GM19328 (cell line): ENCODE measurements around the gene NPHP4.

Experiments
- ATAC-seq: cut with Tn5 transposase; IDR thresholded peaks from one replicate; pipeline ENCODE4 v1.9.1; 2021; ENCODE audit warnings: mild to moderate bottlenecking, moderate library complexity; ENCODE audit not compliant: unreplicated experiment

NPHP4 gene

DNA sequence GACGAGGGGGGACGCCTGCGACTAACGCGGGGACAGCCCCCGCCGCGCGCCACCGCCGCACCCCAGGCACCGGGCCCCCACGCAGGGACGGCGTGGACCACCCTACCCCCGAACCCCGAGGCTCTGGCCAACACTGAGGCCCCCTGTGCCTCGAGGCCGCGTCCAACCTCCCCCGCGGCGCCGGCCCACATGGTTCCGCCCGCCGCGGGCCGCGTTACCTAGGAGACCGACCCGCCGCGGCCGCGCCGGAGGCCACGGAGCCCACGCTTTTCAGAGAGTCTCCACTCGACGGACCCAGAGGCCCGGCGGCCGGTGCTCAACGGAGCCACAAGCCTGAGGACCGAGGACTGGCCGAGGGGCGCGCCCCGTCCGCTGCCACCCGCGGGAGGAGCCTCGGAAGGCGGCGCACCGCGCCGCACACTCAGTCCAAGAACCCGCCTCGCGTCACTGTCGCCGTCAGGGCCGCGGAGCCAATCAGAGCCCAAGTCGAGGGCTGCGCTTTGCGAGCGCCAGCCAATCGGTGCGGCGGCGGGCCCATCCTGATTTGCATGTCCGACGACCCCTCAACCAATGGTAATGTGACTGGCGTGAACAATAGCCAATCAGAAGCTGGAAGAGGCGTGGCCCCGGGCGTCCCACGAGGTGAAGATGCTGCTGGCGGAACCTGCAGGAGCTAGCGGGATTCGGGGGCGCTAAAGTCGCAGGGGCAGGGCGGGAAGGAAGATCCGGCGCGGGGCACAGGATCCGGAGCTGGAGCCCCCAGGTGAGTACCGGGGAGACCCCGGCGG is at the start of gene NPHP4:
Gene NPHP4 (minus strand): TSS at position 400 of the 788 bp plus-strand sequence. CDS start 6,136 bp downstream, outside the sequence.
- ATAC-seq = peak; percentile 93

DNA sequence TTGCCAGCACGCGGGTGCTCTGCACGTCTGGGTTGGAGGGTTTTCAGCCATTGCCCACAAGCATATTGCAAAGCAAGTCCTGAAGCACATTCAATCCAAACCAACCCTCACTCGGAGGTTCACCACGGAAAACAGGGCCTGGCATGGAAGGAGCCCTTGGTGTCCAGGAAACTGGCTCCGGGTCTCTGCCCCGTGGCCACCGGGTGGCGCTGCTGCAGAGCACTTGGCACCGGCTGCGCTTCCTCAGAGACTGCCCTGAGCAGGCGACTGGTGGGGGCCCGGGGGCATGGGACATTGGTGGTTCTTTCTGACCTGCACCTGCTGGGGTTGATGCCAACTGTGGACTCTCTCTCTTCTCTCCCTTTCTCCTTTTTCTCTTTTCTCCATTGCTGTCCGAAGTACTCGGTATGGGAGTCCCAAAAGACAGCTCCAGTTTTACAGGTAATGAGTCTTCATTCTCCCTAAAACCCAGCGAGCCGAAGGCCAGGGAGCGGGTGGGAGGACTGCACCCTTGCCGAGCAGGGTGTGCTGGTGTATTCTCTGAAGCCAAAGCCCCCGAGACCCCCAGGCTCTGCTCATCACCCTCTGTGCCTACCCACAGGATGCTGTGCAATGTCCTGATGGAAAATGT is 49.3 kb upstream of the NPHP4 start:
- no peak for ATAC-seq

DNA sequence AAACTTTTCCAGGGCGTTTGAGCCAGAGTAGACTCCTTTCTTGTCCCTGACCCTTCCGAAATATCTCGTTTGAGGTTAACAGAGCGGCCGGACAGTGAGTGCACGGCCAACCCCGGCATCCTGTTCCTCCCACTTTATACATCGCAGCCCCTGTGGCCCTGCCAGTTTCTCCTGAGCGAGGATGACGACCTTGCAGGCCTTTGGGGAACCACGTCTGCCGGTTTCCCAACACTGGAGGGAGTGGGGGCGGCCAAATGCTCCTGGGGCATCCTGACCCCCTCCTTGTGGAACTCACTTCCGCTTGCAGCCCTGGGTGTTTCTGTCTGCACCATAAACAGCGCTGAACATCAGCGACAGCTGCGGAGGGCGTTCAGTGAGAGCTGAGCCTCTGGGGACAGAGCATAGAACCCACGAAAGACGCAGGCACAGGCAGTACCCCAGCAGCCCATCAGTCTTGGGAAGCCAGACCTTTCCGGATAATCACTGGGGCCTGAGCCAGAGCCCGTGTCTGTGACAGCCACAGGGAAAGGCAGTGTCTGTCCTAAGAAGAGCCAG is 48.7 kb upstream of the NPHP4 start:
- no peak for ATAC-seq

DNA sequence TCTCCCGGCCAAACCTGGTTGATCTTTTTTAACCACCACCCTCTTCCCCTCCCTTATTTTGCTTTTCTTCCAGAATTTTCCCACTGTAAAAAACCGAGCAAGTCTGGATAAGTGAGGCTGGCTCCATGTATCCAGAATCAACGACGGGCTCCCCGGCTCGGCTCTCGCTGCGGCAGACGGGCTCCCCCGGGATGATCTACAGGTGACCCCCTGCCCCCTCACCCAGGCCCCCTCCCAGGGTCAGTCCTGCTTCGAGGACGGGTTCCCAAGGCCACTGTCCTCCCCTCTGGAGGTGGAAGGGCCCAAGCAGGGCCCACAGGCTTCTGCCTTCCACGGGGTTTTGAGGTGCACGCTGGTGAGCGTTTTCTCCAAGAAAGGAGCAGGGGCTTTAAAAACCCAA is 48.2 kb upstream of the NPHP4 start:
- no peak for ATAC-seq

DNA sequence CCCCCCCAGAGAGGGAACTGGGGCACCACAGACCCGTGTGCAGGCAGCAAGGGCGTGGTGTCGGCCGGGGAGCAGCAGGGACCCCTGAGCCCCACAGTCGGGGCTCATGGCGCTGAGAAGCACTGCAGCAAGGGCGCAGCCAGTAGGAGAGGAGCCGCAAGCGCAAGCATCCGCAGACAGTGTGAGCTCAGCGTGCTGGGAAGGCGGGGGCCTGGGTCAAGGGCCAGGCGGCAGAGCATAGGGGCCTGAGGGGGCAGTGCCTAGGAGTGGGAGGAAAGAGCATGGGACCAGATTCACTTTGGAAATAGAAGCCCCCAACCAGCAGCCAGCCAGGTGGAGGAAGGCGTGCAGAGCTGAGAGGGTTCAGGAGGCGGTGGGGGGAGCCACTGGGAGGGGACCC is 46.8 kb upstream of the NPHP4 start:
- ATAC-seq = no peak

DNA sequence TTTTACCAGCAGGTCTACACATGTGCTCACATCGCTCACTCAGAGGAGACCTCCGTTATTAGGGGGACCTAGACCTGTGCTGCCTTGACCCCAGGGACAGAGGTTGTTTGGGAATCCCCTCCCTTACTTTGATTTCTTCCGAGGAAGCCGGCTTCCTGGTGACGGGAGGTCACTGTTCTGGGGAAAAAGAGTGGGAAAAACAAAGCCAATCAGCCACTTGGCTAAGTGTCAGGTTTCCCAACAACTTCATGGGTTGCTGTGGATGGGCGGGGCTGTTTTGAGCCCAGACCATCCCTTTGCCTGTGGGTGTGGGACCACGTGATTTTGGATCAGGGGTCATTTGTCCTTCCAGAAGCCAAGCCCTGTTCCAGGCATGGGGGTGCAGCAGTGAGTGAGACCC is 46.4 kb upstream of the NPHP4 start:
- ATAC-seq = no peak

DNA sequence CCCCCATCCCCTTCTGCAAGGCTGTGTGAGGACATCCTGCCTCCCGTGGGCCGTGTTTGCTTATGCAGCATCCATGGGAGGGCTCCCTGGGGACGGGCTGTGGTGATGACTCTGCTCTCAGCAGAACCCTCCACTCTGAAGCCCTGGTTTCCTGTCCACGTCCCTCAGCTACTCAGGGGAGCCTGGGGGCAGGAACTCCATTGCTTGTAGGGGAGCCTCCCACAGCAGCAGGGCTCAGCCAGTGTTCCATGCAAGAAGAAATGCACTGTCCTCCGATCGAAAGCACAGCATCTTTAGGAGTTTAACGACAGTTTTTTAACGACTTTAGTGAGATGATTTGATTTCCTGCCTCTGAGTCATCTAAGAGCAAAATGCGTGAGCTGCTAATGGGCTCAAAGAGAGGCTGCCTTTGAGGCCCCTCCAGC is 45.1 kb upstream of the NPHP4 start:
- ATAC-seq = no peak

DNA sequence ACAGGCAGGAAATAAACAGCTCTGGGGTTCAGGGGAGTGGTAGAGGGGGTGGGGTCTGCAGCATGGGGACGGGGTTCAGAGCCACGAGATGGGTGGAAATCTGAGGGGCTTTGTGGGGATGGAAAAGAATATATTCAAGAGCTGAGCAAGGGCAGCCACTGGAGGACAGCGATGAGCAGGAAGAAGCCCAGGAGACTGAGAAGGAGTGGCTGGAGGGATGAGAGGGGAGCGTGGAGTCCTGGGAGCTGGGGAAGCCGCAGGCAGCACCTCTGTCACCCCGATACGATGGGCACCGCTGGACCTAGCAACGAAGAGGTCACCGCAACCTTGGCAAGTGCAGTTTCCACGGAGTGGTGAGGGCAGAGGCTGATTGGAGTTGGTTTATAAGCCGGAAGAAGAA is 43.5 kb upstream of the NPHP4 start:
- ATAC-seq = no peak

DNA sequence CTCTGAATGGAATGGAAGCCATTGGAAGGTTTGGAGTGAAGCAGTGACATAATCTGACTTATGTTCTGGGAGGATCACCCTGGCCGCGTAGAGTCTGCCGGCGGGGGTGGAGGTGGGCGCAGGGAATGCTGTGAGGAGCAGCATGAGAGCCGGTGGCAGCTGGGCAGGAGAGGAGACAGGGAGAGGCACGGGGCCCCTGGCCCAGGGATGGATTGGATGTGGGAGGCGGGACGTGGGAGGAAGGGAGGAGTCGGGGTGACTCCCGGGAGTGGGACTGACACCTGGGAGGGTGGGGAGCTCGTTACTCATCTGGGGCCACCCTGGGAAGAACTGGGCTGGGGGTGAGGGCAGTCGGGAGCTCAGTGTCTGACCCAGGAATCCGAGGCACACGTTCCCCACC is 43.1 kb upstream of the NPHP4 start:
- ATAC-seq = no peak

DNA sequence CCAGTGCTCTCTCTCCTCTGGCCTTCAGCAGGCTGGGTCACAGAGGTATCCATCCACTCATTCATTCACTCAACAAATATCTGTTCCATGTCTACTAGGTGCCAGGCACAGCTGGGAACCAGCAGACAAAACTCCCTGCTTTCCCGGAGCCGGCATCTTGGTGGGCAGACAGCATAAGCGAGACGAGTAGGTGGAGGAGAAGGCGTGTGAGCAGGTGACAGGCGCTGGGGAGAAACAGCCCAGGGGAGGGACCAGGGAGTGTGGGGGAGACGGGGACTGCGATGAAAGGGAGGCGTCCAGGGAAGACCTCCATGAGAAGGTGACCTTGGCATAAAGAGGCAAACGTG is 42.5 kb upstream of the NPHP4 start:
- no peak for ATAC-seq

DNA sequence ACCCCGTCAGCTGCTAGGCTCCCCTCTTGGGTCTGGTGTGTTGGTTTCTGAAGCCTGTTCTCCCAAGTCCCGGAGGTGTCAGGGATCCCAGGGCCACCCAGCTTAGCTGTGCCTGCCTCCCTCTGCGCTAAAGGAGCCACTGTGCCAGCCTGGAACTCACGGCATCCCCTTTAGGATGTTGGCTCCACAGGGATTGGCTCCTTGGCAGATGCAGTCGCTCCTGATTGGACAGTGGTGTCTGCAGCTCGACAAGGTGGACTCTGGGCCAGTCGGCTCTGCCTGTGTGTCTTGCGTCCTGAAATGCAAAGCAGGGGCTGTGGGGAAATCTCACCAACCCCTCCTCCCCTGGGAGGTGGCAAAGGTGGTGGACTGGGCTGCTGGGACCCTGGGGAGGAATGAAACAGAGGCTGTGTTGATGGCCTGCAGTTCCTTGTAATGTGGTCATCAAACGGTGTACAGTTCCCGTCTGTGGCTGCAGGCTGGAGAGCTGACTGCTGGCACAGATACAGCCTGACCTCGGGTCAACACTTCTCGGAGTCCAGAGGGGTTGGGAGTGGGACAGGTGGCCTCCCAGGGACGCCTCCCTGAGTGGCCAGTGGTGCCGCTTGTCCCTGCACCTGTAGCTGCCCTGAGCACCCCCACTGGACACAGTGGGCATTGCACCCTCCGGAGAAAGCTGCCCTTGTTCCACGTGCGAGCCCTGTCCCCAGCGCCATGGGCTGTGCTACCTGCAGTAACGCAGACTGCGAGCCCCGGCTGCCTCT is 41.9 kb upstream of the NPHP4 start:
- ATAC-seq = no peak

DNA sequence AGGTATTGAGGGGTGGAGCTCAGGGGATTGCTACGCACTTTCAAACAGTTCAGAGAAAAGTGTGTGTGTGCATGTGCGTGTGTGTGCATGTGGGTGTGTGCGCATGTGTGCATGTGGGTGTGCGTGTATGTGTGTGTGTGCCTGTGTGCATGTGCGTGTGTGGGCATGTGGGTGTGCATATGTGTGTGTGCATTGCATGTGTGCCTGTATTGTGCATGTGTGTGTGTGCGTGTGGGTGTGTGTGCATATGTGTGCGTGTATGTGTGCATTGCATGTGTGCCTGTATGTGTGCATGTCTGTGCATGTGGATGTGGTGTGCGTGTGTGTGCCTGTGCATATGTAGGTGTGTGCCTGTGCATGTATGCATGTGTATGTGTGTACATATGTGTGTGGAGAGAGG is 40.9 kb upstream of the NPHP4 start:
- ATAC-seq = no peak

DNA sequence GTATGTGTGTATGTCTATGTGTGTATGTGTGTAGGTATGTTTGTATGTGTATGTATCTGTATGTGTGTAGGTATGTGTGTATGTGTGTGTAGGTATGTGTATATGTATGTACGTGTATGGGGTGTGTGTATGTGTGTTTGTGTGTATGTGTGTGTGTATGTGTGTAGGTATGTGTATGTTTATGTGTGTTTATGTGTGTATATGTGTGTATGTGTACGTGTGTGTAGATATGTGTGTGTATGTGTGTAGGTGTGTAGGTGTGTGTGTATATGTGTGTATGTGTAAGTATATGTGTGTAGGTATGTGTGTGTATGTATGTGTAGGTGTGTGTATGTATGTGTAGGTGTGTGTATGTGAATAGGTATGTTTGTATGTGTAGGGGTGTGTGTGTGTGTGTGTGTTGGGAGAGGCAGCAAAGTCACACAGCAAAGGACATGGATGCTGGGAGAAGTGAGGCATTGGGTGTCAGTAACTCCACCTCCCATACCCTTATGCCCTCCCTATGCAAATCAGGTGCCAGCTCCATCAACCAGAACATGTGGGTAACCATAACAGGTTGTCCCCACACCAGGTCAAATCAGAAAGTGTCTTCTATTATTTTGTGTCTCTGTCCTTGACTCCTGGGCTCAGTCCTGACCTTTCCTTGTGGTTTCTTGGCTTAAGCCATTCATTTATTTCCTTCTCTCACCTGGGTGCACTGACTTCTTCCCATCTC is 38.5 kb upstream of the NPHP4 start:
- ATAC-seq = no peak

DNA sequence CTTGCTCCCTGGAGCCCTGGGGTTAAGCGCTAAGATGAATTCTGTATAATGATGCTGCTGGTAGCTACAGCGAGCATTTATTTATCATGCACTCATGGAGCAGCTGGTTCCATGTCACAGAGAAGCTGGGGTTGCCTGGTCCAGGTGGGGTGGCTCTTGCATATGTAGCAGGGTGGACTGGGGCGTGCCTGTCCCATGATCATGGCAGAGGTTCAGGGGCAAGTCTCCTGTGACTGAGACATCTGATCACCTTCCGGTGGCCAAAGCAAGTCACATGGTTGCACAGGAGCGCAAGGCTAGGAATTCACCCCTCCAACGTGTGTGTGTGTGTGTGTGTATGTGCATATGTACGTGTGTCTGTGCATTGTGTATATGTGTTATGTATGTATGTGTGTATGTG is 37.9 kb upstream of the NPHP4 start:
- ATAC-seq = no peak

DNA sequence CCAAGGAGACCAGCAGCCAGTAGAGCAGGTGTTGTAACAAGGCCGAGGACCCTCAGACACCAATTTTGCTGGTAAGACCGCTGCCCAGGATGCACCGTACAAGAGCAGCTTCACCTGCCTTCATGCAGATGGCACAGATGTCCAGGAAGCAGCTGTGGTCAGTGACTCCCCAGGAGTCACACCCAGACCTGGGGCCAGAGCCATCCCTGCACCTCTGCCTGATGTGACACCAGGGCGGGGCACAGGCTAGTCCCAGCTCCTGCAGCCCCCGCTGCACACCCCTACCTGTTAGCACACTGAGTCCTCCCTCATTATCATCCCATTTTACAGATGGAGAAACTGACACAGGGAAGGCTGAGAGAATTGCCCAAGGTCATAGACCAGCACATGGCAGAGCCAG is 37.1 kb upstream of the NPHP4 start:
- ATAC-seq = no peak

DNA sequence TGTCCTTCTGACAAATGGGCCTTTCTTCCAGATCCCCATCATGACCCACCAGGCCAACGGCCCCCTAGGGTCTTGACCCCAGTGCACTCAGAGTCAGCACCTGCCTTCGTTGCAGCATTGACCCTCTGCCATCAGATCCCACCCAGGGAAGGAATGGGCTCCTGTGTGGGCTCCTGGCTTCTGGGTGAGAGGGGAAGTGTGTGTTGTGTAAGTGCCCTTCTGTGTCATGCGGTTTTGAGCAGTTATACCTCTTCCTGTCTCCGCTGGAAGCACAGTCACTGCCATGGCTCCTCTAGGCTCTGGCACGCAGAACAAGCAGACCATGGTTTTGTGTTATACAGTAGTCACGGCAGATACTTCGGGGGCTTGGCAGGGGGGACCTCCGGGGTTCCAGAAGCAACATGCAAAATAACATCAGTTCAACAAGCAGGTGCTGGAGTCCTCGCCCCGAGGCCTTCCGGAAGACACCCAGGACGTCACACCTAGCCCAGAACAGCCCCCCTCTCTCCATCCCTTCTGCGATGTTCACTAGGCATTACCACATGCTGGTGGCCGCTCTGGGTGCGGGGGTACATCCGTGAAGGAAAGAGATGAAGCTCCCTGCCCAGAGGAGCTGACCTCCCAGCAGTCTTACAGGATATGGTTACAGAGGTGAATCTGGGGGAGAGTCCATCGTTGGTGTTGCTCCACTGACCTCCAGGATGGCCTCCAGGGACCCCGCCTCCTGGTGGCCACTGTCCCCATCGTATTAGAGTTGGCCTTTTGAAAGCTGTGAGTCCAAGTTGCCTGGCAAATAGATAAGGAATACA is 36.0 kb upstream of the NPHP4 start:
- no peak for ATAC-seq

DNA sequence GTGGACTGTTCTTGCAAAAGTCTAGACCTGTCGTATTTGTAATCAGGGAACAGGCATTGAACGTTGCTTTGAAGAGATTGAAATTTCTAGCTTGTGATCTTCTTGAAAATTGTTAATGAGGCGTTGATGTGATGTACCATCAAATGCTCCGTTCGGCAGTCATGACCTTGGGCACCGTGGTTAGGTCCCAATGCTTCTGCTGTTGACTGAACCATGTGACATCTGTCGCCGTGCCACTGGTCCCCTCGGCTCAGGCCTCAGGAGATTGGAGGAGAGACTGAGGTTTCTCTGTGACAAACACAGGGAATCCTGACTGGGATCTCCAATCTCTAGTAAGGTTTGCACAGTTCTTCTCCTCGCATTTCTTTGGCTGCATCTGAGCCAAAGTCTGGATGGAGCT is 35.4 kb upstream of the NPHP4 start:
- no peak for ATAC-seq

DNA sequence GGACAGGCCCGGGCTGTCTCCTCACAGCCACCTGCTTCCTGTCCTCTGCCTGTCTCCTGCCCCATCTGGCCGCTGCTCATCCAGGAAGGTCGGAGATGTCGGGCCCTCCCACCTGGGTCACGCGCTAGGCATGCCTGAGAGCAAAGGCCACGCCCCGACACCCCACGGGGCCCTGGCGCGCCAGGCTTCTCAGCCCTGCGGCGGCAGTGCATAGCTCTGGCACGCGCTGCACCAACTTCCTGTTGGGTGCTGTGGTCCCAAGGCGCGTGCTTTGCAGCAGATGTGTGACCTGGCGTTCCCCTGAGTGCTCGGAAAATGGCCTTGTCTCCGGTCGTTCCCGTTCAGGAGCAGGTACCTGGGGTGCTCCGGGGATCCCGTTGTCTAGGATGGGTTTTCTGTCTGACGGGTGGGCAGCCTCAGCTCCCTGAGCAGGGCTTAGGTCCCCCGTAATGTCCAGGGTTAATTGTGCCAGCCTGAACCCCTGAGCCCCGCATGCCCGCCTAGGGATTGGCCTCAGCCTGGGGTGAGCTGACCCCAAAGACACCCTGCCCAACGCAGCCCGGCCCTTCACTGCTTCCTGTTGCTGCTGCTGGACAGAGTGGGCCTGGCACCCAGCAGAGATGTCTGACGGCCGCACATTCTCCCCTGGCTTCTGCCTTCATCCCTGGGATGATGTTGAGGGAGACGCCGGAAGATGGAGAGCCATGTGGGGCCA is 34.0 kb upstream of the NPHP4 start:
- ATAC-seq = peak; percentile 80

DNA sequence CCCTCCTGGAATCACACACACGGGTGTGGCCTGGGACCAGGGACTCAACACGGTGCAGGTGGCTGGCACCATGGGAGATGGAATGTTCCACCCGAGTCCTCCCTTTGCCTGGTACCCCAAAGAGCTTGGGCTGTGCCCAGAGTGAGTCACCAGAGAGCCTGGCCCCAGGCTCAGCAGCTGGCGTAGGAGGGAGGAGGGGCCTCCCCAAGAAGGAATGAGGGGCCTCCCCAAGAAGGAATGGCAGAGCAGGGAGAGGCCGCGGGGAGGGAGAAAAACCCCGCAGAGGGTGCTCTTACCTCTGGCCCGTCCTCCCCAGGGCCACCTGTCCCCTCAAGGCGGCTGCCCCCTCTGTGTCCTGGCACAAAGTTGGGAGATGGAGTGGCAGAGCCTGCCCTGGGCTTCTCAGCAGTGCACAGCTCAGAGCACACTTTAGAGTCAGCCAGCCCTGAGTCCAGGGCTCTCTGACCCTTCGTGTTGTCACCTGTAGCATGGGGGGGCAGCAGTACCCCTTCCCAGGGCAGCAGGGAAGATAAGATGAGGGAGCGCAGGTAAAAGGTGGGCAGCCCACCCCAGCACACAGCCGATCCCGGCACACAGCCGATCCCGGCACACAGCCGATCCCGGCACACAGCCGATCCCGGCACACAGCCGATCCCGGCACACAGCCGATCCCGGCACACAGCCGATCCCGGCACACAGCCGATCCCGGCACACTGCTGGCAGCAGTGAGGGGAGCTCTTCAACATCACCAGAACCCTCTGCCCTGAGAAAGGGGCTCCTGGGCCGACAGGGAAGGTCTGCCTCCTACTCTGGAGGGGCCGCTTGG is 33.3 kb upstream of the NPHP4 start:
- ATAC-seq = no peak
